ENCODE measurements around the gene FGD6. TPM values are rescaled to one million over a fixed set of nuclear protein-coding genes. Genes with fewer than 3 reads are reported as not detected.

Gene FGD6
- 10 to 100 TPM; 15.8 to 19.1 TPM for total RNA-seq

DNA sequence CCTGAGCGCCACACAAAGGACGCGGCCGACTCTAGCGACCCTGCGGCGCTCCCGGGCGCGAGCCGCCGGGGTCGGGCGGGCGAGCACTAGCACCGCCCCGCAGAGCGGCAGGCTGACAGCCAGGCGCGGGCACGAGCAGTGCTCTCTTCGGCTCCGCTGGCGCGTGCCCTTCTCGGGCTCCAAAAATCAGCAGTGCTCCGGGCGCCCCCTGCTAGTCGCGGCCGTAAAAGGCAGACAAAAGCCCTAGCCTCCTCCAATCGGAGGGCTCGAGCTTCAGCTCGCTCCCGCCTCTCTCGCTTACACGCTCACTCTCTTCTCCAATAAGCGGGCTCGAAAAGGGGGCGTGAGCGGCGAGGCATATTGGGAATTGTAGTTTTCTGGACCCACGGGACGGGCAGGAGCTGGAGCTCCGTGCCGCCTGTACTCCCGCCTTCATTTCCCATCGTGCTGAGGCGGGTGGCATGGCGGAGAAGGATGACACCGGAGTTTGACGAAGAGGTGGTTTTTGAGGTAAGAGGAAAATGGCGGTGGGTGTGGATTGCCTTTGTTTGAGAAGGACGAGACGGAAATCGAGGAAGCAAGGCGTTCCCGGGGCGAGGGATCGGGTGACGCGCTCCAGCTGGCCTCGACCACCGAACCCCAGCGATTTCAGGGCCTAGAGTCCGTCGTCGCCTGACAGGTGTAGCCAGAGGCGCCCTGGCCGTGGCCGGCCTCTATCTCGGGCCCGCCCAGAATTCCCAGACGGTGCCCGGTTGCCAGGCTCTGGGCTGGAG, at the start of gene FGD6, which contains the start of gene VEZT:
Gene FGD6, minus strand, starts transcription at position 91 of the 773 bp plus-strand sequence. CDS start 227 bp downstream, outside the sequence.
Gene VEZT, plus strand, starts transcription at position 431 of the 773 bp plus-strand sequence. Its CDS starts 44 bp downstream, at position 475.
- Histone ChIP-seq H3K36me3 (replicated peaks in 1 of 2; ENCODE audit: insufficient read depth in 1 of 2, low read depth in 2 of 2) (no peaks in the 10 kb centered on the region), H3K27me3 (no peaks in the 10 kb centered on the region), H3K4me3 (peak within 1 kb of the TSS; percentile 80 to 82), H3K27ac (peak within 1 kb of the TSS; percentile 94 to 96 (median 94)), H3K9me3 (no peaks in the 10 kb centered on the region), H3K4me1 (peaks cover 44% of the 10 kb centered on the region)
- DNase-seq (peak; percentile 98 to 99 (median 99)), ATAC-seq (peak; percentile 95)
- TF ChIP-seq POLR2A (IDR thresholded peaks at IDR 0.05), result peak; percentile 87 to 88 (median 88)
- TF ChIP-seq, protein P1, sequence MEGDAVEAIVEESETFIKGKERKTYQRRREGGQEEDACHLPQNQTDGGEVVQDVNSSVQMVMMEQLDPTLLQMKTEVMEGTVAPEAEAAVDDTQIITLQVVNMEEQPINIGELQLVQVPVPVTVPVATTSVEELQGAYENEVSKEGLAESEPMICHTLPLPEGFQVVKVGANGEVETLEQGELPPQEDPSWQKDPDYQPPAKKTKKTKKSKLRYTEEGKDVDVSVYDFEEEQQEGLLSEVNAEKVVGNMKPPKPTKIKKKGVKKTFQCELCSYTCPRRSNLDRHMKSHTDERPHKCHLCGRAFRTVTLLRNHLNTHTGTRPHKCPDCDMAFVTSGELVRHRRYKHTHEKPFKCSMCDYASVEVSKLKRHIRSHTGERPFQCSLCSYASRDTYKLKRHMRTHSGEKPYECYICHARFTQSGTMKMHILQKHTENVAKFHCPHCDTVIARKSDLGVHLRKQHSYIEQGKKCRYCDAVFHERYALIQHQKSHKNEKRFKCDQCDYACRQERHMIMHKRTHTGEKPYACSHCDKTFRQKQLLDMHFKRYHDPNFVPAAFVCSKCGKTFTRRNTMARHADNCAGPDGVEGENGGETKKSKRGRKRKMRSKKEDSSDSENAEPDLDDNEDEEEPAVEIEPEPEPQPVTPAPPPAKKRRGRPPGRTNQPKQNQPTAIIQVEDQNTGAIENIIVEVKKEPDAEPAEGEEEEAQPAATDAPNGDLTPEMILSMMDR (IDR thresholded peaks at IDR 0.05), result peak; percentile 30 to 81 (median 70)
- 0% methylated on average over 46 to 75 of the region's 75 CpGs for WGBS, 2 donors
- intact Hi-C loops (cut with DNase I), result no loop called here

DNA sequence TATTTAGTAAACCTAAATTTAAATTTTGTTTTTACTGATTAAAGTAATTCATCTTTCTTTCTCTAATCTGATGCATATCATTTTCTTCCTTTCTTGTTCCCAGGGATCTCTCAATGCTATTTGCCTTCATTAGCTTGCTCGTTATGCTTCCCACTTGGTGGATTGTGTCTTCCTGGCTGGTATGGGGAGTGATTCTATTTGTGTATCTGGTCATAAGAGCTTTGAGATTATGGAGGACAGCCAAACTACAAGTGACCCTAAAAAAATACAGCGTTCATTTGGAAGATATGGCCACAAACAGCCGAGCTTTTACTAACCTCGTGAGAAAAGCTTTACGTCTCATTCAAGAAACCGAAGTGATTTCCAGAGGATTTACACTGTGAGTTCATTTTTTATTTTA, 49.0 kb upstream of the FGD6 start:
- 92 to 96% methylated on average over 6 of the region's 6 CpGs for WGBS, 2 donors
- H3K36me3 ChIP-seq (replicated peaks in 1 of 2; ENCODE audit: insufficient read depth in 1 of 2, low read depth in 2 of 2), result peaks cover 4 to 21% of the 10 kb centered on the region in 2 donors
- TF ChIP-seq, protein P1 (IDR thresholded peaks at IDR 0.05), result no peak
- no peak for TF ChIP-seq POLR2A (IDR thresholded peaks at IDR 0.05)

DNA sequence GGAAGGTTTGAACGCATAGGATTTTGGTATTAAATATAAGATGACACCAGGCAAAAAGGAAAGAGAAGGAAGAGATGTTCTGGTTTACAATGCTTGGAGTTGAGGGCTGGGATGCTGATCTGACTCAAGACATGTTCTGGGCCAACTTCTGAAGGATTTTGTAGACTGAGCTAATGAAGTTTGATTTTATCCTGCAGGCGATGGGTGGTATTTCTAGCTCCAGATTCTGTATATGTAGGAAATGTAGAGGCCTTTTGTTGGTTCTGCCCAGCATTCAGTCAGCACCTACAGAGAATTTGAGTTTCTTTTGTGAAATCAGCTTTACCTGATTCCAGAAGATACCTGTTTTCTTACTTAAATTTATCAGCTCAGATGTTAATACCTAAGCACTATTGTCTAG, 48.5 kb upstream of the FGD6 start:
- Histone ChIP-seq H3K4me1 (no peaks in the 10 kb centered on the region), H3K27me3 (no peaks in the 10 kb centered on the region), H3K9me3 (no peaks in the 10 kb centered on the region), H3K36me3 (replicated peaks in 1 of 2; ENCODE audit: insufficient read depth in 1 of 2, low read depth in 2 of 2) (peaks cover 4 to 21% of the 10 kb centered on the region in 2 donors), H3K4me3 (no peak overlapping the region), H3K27ac (no peak overlapping the region)
- no peak for DNase-seq
- intact Hi-C loops (cut with DNase I), result no loop called here
- no peak for ATAC-seq
- WGBS, 2 donors, result 95 to 96% methylated on average over 2 of the region's 2 CpGs
- TF ChIP-seq, protein P1 (IDR thresholded peaks at IDR 0.05), result no peak
- TF ChIP-seq POLR2A (IDR thresholded peaks at IDR 0.05), result no peak

More for the DNA sequence above, 49.0 kb upstream of the FGD6 start:
- Histone ChIP-seq H3K27ac (no peak overlapping the region), H3K27me3 (no peaks in the 10 kb centered on the region), H3K9me3 (no peaks in the 10 kb centered on the region), H3K4me3 (no peak overlapping the region), H3K4me1 (no peaks in the 10 kb centered on the region)
- DNase-seq (no peak), ATAC-seq (no peak)
- intact Hi-C loops (cut with DNase I), result no loop called here

DNA sequence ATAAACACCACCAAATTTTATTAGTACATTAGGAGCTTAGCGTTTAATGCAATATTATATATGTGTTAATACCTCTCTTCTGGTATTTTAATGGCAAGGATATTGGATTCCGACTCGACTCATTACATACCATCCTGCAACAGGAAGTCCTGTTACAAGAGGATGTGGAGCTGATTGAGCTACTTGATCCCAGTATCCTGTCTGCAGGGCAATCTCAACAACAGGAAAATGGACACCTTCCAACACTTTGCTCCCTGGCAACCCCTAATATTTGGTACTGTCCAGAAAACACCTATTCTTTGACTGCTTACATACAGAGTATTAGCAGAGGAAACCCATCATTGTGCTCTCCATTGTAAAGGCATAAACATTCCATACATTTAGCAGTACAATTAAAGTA, 45.5 kb upstream of the FGD6 start:
- no peak overlapping the region for H3K27ac ChIP-seq

More for the DNA sequence above, 45.5 kb upstream of the FGD6 start:
- no peaks in the 10 kb centered on the region for H3K27me3 ChIP-seq
- ATAC-seq, result peak; percentile 33
- peaks cover 4 to 17% of the 10 kb centered on the region in 2 donors for H3K36me3 ChIP-seq (replicated peaks in 1 of 2; ENCODE audit: insufficient read depth in 1 of 2, low read depth in 2 of 2)
- H3K9me3 ChIP-seq, result no peaks in the 10 kb centered on the region
- no peak for DNase-seq
- intact Hi-C loops (cut with DNase I), result no loop called here
- TF ChIP-seq POLR2A (IDR thresholded peaks at IDR 0.05), result no peak
- TF ChIP-seq, protein P1 (IDR thresholded peaks at IDR 0.05), result no peak
- 84 to 85% methylated on average over 3 of the region's 3 CpGs for WGBS, 2 donors
- H3K4me3 ChIP-seq, result no peak overlapping the region
- peaks cover 7% of the 10 kb centered on the region for H3K4me1 ChIP-seq

Measured in body of pancreas (tissue), 4 donors.